RWPE1 (cell line): ENCODE results near the gene GLRB.

ENCODE experiments used
- CTCF ChIA-PET: fragments of 350-600 bp; sonication (Branson Sonifier 250); formaldehyde crosslinking; extraction: SDS; loops from one replicate; lab custom pipeline; 2021; lab: Yijun Ruan, JAX
- POLR2A ChIA-PET: fragments of 400-600 bp; formaldehyde crosslinking; extraction: SDS; loops from one replicate; lab custom pipeline; 2020; ENCODE audit warnings: antibody characterized with exemption; ENCODE audit not compliant: low non-redundant PET; lab: Yijun Ruan, JAX
- DNase-seq: peaks from one replicate; pipeline ENCODE4 v3.0.0; 2012; ENCODE audit warnings: low spot score
- H3K27ac ChIP-seq: fragments of 450-650 bp; 2 replicates; pipeline ENCODE4 v1.5.1; 2017
- TF ChIP-seq, protein P1 (sequence below): fragments of 450-650 bp; conservative IDR thresholded peaks from 2 replicates; pipeline ENCODE4 v1.5.1; 2017; ENCODE audit warnings: low read depth, mild to moderate bottlenecking

Gene GLRB

DNA sequence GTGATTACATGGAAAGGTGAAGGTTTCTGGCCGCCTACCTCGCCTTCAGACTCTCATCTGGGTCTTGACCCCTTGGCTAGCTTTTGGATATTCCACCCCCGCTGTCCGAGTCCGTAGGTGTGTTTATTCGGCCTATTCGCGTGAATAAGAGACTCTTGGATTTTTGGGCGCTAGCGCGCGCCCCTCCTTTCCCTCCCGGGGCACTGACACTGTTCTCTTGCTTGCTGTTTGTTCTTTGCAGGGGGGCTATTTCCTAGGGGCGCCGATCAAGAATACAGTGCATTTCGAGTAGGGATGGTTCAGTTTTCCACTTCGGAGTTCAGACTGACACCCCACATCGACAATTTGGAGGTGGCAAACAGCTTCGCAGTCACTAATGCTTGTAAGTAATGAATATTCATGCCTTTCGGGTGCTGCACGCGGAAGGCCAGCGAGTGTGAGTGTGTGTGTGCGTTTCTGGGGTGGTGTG, 145.5 kb downstream of the GLRB start:
- POLR2A ChIA-PET, result no interaction called here
- CTCF ChIA-PET, result no interaction called here
- no peak for DNase-seq
- TF ChIP-seq, protein P1, sequence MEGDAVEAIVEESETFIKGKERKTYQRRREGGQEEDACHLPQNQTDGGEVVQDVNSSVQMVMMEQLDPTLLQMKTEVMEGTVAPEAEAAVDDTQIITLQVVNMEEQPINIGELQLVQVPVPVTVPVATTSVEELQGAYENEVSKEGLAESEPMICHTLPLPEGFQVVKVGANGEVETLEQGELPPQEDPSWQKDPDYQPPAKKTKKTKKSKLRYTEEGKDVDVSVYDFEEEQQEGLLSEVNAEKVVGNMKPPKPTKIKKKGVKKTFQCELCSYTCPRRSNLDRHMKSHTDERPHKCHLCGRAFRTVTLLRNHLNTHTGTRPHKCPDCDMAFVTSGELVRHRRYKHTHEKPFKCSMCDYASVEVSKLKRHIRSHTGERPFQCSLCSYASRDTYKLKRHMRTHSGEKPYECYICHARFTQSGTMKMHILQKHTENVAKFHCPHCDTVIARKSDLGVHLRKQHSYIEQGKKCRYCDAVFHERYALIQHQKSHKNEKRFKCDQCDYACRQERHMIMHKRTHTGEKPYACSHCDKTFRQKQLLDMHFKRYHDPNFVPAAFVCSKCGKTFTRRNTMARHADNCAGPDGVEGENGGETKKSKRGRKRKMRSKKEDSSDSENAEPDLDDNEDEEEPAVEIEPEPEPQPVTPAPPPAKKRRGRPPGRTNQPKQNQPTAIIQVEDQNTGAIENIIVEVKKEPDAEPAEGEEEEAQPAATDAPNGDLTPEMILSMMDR, result no peak
- no peak overlapping the region for H3K27ac ChIP-seq
